ENCODE results near the gene RHOF.
"Not testable (repeated sequence)": the region's sequence is repeated elsewhere in the genome, so short reads cannot be mapped to it uniquely, and the experiment has no call there.

RHOF gene

GRCh38 chr12:121793838-121794533 is 498 bp upstream of the RHOF start:
- peak; percentile 86 to 93 for DNase-seq (ENCODE audit: extremely low read depth in 1 of 2, low read depth in 1 of 2)

GRCh38 chr12:121792607-121793439 is 665 bp downstream of the RHOF start:
- no peak for DNase-seq (ENCODE audit: extremely low read depth in 1 of 2, low read depth in 1 of 2)

GRCh38 chr12:121791671-121792551 is 1.6 kb downstream of the RHOF start:
- DNase-seq (ENCODE audit: extremely low read depth in 1 of 2, low read depth in 1 of 2) = no peak

GRCh38 chr12:121790785-121791184 is 2.7 kb downstream of the RHOF start:
- DNase-seq (ENCODE audit: extremely low read depth in 1 of 2, low read depth in 1 of 2) = not testable (repeated sequence)

- DNase-seq (ENCODE audit: extremely low read depth in 1 of 2, low read depth in 1 of 2) = peak; percentile 91 to 93
These were observed 3.4 kb downstream of the RHOF start for GRCh38 chr12:121789800-121790728.

GRCh38 chr12:121789233-121789781 is 4.2 kb downstream of the RHOF start:
- no peak for DNase-seq (ENCODE audit: extremely low read depth in 1 of 2, low read depth in 1 of 2)

- DNase-seq (ENCODE audit: extremely low read depth in 1 of 2, low read depth in 1 of 2) = no peak
These were observed 5.2 kb downstream of the RHOF start for GRCh38 chr12:121788176-121788818.

- no peak for DNase-seq (ENCODE audit: extremely low read depth in 1 of 2, low read depth in 1 of 2)
These were observed 6.1 kb downstream of the RHOF start for GRCh38 chr12:121787063-121788025.

GRCh38 chr12:121786440-121786825 is 7.1 kb downstream of the RHOF start:
- DNase-seq (ENCODE audit: extremely low read depth in 1 of 2, low read depth in 1 of 2) = no peak

- DNase-seq (ENCODE audit: extremely low read depth in 1 of 2, low read depth in 1 of 2) = no peak
These were observed 9.0 kb downstream of the RHOF start for GRCh38 chr12:121784460-121784859.

- no peak for DNase-seq (ENCODE audit: extremely low read depth in 1 of 2, low read depth in 1 of 2)
These were observed 9.7 kb downstream of the RHOF start for GRCh38 chr12:121783766-121784165.

- DNase-seq (ENCODE audit: extremely low read depth in 1 of 2, low read depth in 1 of 2) = no peak
These were observed 11.2 kb downstream of the RHOF start for GRCh38 chr12:121781998-121782979.

- no peak for DNase-seq (ENCODE audit: extremely low read depth in 1 of 2, low read depth in 1 of 2)
These were observed 11.9 kb downstream of the RHOF start for GRCh38 chr12:121781484-121781997.

GRCh38 chr12:121780429-121780828 is 13.1 kb downstream of the RHOF start:
- DNase-seq (ENCODE audit: extremely low read depth in 1 of 2, low read depth in 1 of 2) = no peak

- no peak for DNase-seq (ENCODE audit: extremely low read depth in 1 of 2, low read depth in 1 of 2)
These were observed 14.0 kb downstream of the RHOF start for GRCh38 chr12:121779422-121779895.

- DNase-seq (ENCODE audit: extremely low read depth in 1 of 2, low read depth in 1 of 2) = no peak
These were observed 14.7 kb downstream of the RHOF start for GRCh38 chr12:121778567-121779421.

Measured in activated CD8-positive, alpha-beta memory T cell treated with anti-CD3 and anti-CD28 coated beads for 1 hour (primary cell).